SK-N-SH (cell line): Measurements from ENCODE around the gene YOD1. TPM values are rescaled to one million over a fixed set of nuclear protein-coding genes. Genes with fewer than 3 reads are reported as not detected.

ENCODE experiments used
- CTCF ChIA-PET: fragments of 300-600, 350-600 bp; formaldehyde crosslinking; extraction: SDS; loops from one replicate; lab custom pipeline; 2021; lab: Yijun Ruan, JAX
- POLR2A ChIA-PET: fragments of 350-600 bp; sonication (Branson Sonifier 250); formaldehyde crosslinking; extraction: SDS; loops from one replicate; lab custom pipeline; 2020; ENCODE audit warnings: antibody characterized with exemption, inconsistent platforms; lab: Yijun Ruan, JAX
- DNase-seq: peaks from one replicate; pipeline ENCODE4 v3.0.0; 2012
- H2AFZ ChIP-seq: fragments of 200-600 bp; sonication (generic); 2 replicates; pipeline ENCODE4 v1.8.1; 2016; ENCODE audit warnings: antibody characterized with exemption, mild to moderate bottlenecking, low read depth
- H3F3A ChIP-seq: fragments of 200-600 bp; sonication (generic); replicated peaks from 2 replicates; pipeline ENCODE3; 2016; ENCODE audit warnings: antibody characterized with exemption, mild to moderate bottlenecking; ENCODE audit not compliant: insufficient read depth
- H3K27ac ChIP-seq, 2 experiments: fragments of 200-500 bp in 1 of 2; fragments of 200-600 bp in 1 of 2; sonication (Bioruptor generic) in 1 of 2; sonication (generic), shearing (Covaris generic) in 1 of 2; 2 replicates each; pipeline versions ENCODE4 v1.5.1 to v1.6.1; 2014 to 2016; ENCODE audit warnings: low read depth in 2 of 2, inconsistent platforms in 1 of 2, low read length in 1 of 2, mild to moderate bottlenecking in 1 of 2, mixed read lengths in 1 of 2
- H3K27me3 ChIP-seq: fragments of 200-600 bp; sonication (generic), shearing (Covaris generic); 2 replicates; pipeline ENCODE4 v1.6.1; 2016; ENCODE audit warnings: mixed run types; ENCODE audit not compliant: insufficient read depth
- H3K36me3 ChIP-seq, 2 experiments: fragments of 200-500 bp in 1 of 2; fragments of 200-600 bp in 1 of 2; sonication (Bioruptor generic) in 1 of 2; sonication (generic) in 1 of 2; replicated peaks in 1 of 2; 2 replicates each; pipeline versions ENCODE3 to v1.5.1; 2014 to 2016; ENCODE audit warnings: low read length in 1 of 2, mild to moderate bottlenecking in 1 of 2; ENCODE audit not compliant: insufficient read depth in 2 of 2, control insufficient read depth in 1 of 2
- H3K4me1 ChIP-seq, 2 experiments: fragments of 200-500 bp in 1 of 2; fragments of 200-600 bp in 1 of 2; sonication (Bioruptor generic) in 1 of 2; sonication (generic), shearing (Covaris generic) in 1 of 2; 2 replicates each; pipeline versions ENCODE4 v1.5.1 to v1.6.1; 2014 to 2016; ENCODE audit warnings: low read depth in 1 of 2, low read length in 1 of 2, mixed run types in 1 of 2; ENCODE audit not compliant: insufficient read depth in 2 of 2, control insufficient read depth in 1 of 2
- H3K4me2 ChIP-seq: fragments of 200-600 bp; sonication (generic), shearing (Covaris generic); 2 replicates; pipeline ENCODE4 v1.6.1; 2017; ENCODE audit warnings: mixed run types
- H3K4me3 ChIP-seq, 2 experiments: fragments of 200-500 bp in 1 of 2; fragments of 200-600 bp in 1 of 2; sonication (Bioruptor generic) in 1 of 2; sonication (generic), shearing (Covaris generic) in 1 of 2; 2 replicates each; pipeline versions ENCODE4 v1.5.1 to v1.8.1; 2014 to 2016; ENCODE audit warnings: low read depth in 2 of 2, inconsistent platforms in 1 of 2, low read length in 1 of 2, mild to moderate bottlenecking in 1 of 2, mixed read lengths in 1 of 2, moderate library complexity in 1 of 2
- H3K79me2 ChIP-seq: fragments of 200-600 bp; sonication (generic); 2 replicates; pipeline ENCODE4 v1.8.1; 2017; ENCODE audit warnings: mild to moderate bottlenecking; ENCODE audit not compliant: insufficient read depth
- H3K9ac ChIP-seq: fragments of 200-600 bp; sonication (generic); 2 replicates; pipeline ENCODE4 v1.6.1; 2017; ENCODE audit warnings: mixed run types
- H3K9me2 ChIP-seq: fragments of 200-600 bp; sonication (generic); 2 replicates; pipeline ENCODE4 v1.6.1; 2017; ENCODE audit warnings: mixed run types
- H3K9me3 ChIP-seq: fragments of 200-600 bp; sonication (generic); 2 replicates; pipeline ENCODE4 v1.6.1; 2017; ENCODE audit warnings: mixed run types, mild to moderate bottlenecking, moderate library complexity
- H4K20me1 ChIP-seq: fragments of 200-600 bp; sonication (generic); 2 replicates; pipeline ENCODE4 v1.6.1; 2017; ENCODE audit warnings: mild to moderate bottlenecking, mixed run types; ENCODE audit not compliant: insufficient read depth
- CHD2 ChIP-seq: fragments of 150-350 bp; IDR thresholded peaks from 2 replicates; pipeline ENCODE4 v1.6.1; 2018; ENCODE audit warnings: low read length; ENCODE audit not compliant: partially characterized antibody
- EP300 ChIP-seq, 2 experiments: IDR thresholded peaks; 2 replicates each; pipeline versions ENCODE4 v1.4.0 to v1.6.1; 2012; ENCODE audit warnings: borderline replicate concordance in 1 of 2, low read depth in 1 of 2, low read length in 1 of 2
- EZH2phosphoT487 ChIP-seq: fragments of 200-600 bp; sonication (generic); IDR thresholded peaks from 2 replicates; pipeline ENCODE4 v1.6.1; 2017; ENCODE audit warnings: low read depth, mixed run types, mild to moderate bottlenecking, antibody characterized with exemption, moderate library complexity, borderline replicate concordance
- FOSL2 ChIP-seq: IDR thresholded peaks from 2 replicates; pipeline ENCODE4 v1.4.0; 2012; ENCODE audit warnings: low read depth, mild to moderate bottlenecking, moderate library complexity, borderline replicate concordance
- FOXM1 ChIP-seq: IDR thresholded peaks from 2 replicates; pipeline ENCODE4 v1.4.0; 2012; ENCODE audit warnings: low read depth, mild to moderate bottlenecking
- IRF3 ChIP-seq: fragments of 150-350 bp; IDR thresholded peaks from 2 replicates; pipeline ENCODE4 v1.6.1; 2016; ENCODE audit warnings: mild to moderate bottlenecking, low read depth, low read length
- JUND ChIP-seq: IDR thresholded peaks from 2 replicates; pipeline ENCODE4 v1.4.0; 2012
- MAX ChIP-seq: IDR thresholded peaks from 2 replicates; pipeline ENCODE4 v1.4.0; 2012; ENCODE audit warnings: low read depth
- MEF2A ChIP-seq: IDR thresholded peaks from 2 replicates; pipeline ENCODE4 v1.4.0; 2012; ENCODE audit warnings: low read depth, borderline replicate concordance
- RCOR1 ChIP-seq: fragments of 150-350 bp; IDR thresholded peaks from 2 replicates; pipeline ENCODE4 v1.6.1; 2017; ENCODE audit warnings: antibody characterized with exemption, low read length
- RFX5 ChIP-seq: IDR thresholded peaks from 2 replicates; pipeline ENCODE4 v1.6.1; 2012; ENCODE audit warnings: mild to moderate bottlenecking, improper control_type of control experiment, low read length
- TAF1 ChIP-seq: IDR thresholded peaks from 2 replicates; pipeline ENCODE4 v1.6.1; 2012; ENCODE audit warnings: low read depth, mild to moderate bottlenecking, low read length, moderate library complexity, borderline replicate concordance
- WGBS: methylation state at CpG from one replicate; pipeline ENCODE4 v1.1.6; 2017; ENCODE audit warnings: low lambda C conversion rate; 5-methylcytosine and 5-hydroxymethylcytosine counted together
- polyA plus RNA-seq, 3 experiments: library from polyadenylated mRNA; depleted of rRNA; stranded (reverse); fragments of >200 nt; gene quantifications; 2 replicates each; pipeline ENCODE4 v1.2.3, GENCODE V29; 2012

YOD1 gene
- polyA plus RNA-seq, 1 of the 3 experiments (the other 2 are of a cell fraction), result 0.79 TPM

GRCh38 chr1:207014728-207015127 lies 36.3 kb downstream of the YOD1 start (continued):
- TF ChIP-seq EP300 (IDR thresholded peaks at IDR 0.05; ENCODE audit: borderline replicate concordance in 1 of 2, low read depth in 1 of 2, low read length in 1 of 2) (no peak), EZH2phosphoT487 (no peak)

GRCh38 chr1:207013321-207014085 lies 37.5 kb downstream of the YOD1 start:
- CTCF ChIA-PET, result interaction anchor here (1.0 to 2.3 kb wide), 6 partner anchors 9 to 78 kb away, joined by 3 to 11 read pairs (median 4); partner anchors contain the start of gene YOD1
- no peak overlapping the region for H3K27ac ChIP-seq
- no peaks in the 10 kb centered on the region for H3K79me2 ChIP-seq
- DNase-seq, result no peak
- H3K36me3 ChIP-seq, result no peaks in the 10 kb centered on the region
- H3K4me3 ChIP-seq, result no peak overlapping the region
- 30% methylated on average over 6 of the region's 6 CpGs for WGBS
- H3K9me2 ChIP-seq, result no peaks in the 10 kb centered on the region
- H2AFZ ChIP-seq, result no peak overlapping the region
- TF ChIP-seq IRF3 (no peak), MAX (no peak), JUND (no peak), TAF1 (no peak), RCOR1 (no peak), FOXM1 (no peak)
- no peak overlapping the region for H3K4me2 ChIP-seq
- no peak overlapping the region for H3K9ac ChIP-seq
- no peaks in the 10 kb centered on the region; a peak in 1 of 4 replicates for H3K4me1 ChIP-seq
- no peaks in the 10 kb centered on the region for H4K20me1 ChIP-seq
- POLR2A ChIA-PET, result no interaction called here
- H3F3A ChIP-seq, result no peaks in the 10 kb centered on the region
- H3K27me3 ChIP-seq, result no peaks in the 10 kb centered on the region
- no peaks in the 10 kb centered on the region for H3K9me3 ChIP-seq

- DNase-seq, result no peak
- Histone ChIP-seq H3K27ac (no peak overlapping the region), H3K4me2 (no peak overlapping the region), H3K9ac (no peak overlapping the region), H3K27me3 (no peaks in the 10 kb centered on the region), H2AFZ (no peak overlapping the region), H3K9me3 (no peaks in the 10 kb centered on the region), H3K79me2 (no peaks in the 10 kb centered on the region), H3K4me1 (peaks cover 6% of the 10 kb centered on the region in 2 experiments; a peak in 2 of 4 replicates), H4K20me1 (no peaks in the 10 kb centered on the region), H3K9me2 (no peaks in the 10 kb centered on the region), H3F3A (no peaks in the 10 kb centered on the region), H3K4me3 (no peak overlapping the region), H3K36me3 (no peaks in the 10 kb centered on the region)
- ChIA-PET CTCF (interaction anchor here (1.5 kb wide), 1 partner anchor 31 kb away, joined by 3 read pairs; no protein-coding TSS in a partner anchor), POLR2A (no interaction called here)
- 90% methylated on average over 2 of the region's 2 CpGs for WGBS
- no peak for TF ChIP-seq MEF2A
- TF ChIP-seq FOSL2, result no peak
- no peak for TF ChIP-seq TAF1
- no peak for TF ChIP-seq RFX5
- TF ChIP-seq FOXM1, result no peak
- no peak for TF ChIP-seq CHD2
Observed at GRCh38 chr1:207010726-207011125, 40.3 kb downstream of the YOD1 start.
